Astrocyte (in vitro differentiated cells and primary cell): Measurements from ENCODE around the gene SLC39A2. TPM values are rescaled to one million over a fixed set of nuclear protein-coding genes. Genes with fewer than 3 reads are reported as not detected.
"Not testable (repeated sequence)": the region's sequence is repeated elsewhere in the genome, so short reads cannot be mapped to it uniquely, and the experiment has no call there.

ENCODE experiments used
- DNase-seq: peaks from one replicate; pipeline ENCODE4 v3.0.0-alpha.2; 2010; ENCODE audit warnings: low read depth
- FAIRE-seq: peaks from 2 replicates; lab custom pipeline; 2011; peaks lifted over from hg19 to GRCh38; lab: Jason Lieb, UNC
- H2AFZ ChIP-seq: 2 replicates; pipeline ENCODE4 v1.6.0; 2012; ENCODE audit warnings: low read depth, low read length, inconsistent platforms
- H3K27ac ChIP-seq: 2 replicates; pipeline ENCODE4 v1.5.1; 2011; ENCODE audit warnings: low read depth, low read length, inconsistent platforms
- H3K27me3 ChIP-seq: 2 replicates; pipeline ENCODE4 v1.6.0; 2011; ENCODE audit warnings: low read length, inconsistent platforms; ENCODE audit not compliant: insufficient read depth
- H3K36me3 ChIP-seq: 2 replicates; pipeline ENCODE4 v1.5.1; 2011; ENCODE audit warnings: low read length, inconsistent platforms; ENCODE audit not compliant: insufficient read depth
- H3K4me1 ChIP-seq: 2 replicates; pipeline ENCODE4 v1.5.1; 2011; ENCODE audit warnings: low read length, inconsistent platforms; ENCODE audit not compliant: insufficient read depth
- H3K4me2 ChIP-seq: 2 replicates; pipeline ENCODE4 v1.6.0; 2012; ENCODE audit warnings: low read length, inconsistent platforms
- H3K4me3 ChIP-seq: 2 replicates; pipeline ENCODE4 v1.5.1; 2011; ENCODE audit warnings: low read depth, mild to moderate bottlenecking, low read length, inconsistent platforms; ENCODE audit not compliant: insufficient read depth
- H3K79me2 ChIP-seq: 2 replicates; pipeline ENCODE4 v1.6.0; 2012; ENCODE audit warnings: mild to moderate bottlenecking, low read length, inconsistent platforms; ENCODE audit not compliant: insufficient read depth
- H3K9ac ChIP-seq: 2 replicates; pipeline ENCODE4 v1.6.0; 2012; ENCODE audit warnings: mild to moderate bottlenecking, low read length, inconsistent platforms
- H3K9me3 ChIP-seq: 2 replicates; pipeline ENCODE4 v1.5.1; 2012; ENCODE audit warnings: low read depth, mild to moderate bottlenecking, low read length, inconsistent platforms; ENCODE audit not compliant: insufficient read depth
- H4K20me1 ChIP-seq: 2 replicates; pipeline ENCODE4 v1.6.0; 2012; ENCODE audit warnings: low read length, inconsistent platforms; ENCODE audit not compliant: insufficient read depth
- H3K27ac Mint-ChIP-seq: one replicate; pipeline ENCODE4 v1.8.0; 2021; ENCODE audit warnings: mild to moderate bottlenecking, mixed read lengths; ENCODE audit not compliant: unreplicated experiment
- H3K27me3 Mint-ChIP-seq: one replicate; pipeline ENCODE4 v1.8.0; 2021; ENCODE audit warnings: low read depth, mixed read lengths; ENCODE audit not compliant: unreplicated experiment
- H3K36me3 Mint-ChIP-seq: one replicate; pipeline ENCODE4 v1.8.0; 2021; ENCODE audit warnings: low read depth, mixed read lengths; ENCODE audit not compliant: unreplicated experiment
- H3K4me1 Mint-ChIP-seq: one replicate; pipeline ENCODE4 v1.8.0; 2021; ENCODE audit warnings: low read depth, mixed read lengths; ENCODE audit not compliant: unreplicated experiment
- H3K4me3 Mint-ChIP-seq: one replicate; pipeline ENCODE4 v1.8.0; 2021; ENCODE audit warnings: mild to moderate bottlenecking, moderate library complexity, mixed read lengths; ENCODE audit not compliant: unreplicated experiment
- H3K9me3 Mint-ChIP-seq: one replicate; pipeline ENCODE4 v1.8.0; 2021; ENCODE audit warnings: mild to moderate bottlenecking, mixed read lengths; ENCODE audit not compliant: unreplicated experiment
- EZH2 ChIP-seq: IDR thresholded peaks from 2 replicates; pipeline ENCODE4 v1.6.1; 2012; ENCODE audit warnings: mild to moderate bottlenecking, low read length, inconsistent platforms; ENCODE audit not compliant: insufficient read depth
- total RNA-seq: library from RNA; stranded (reverse); gene quantifications from 2 replicates; pipeline ENCODE4 v1.2.1, GENCODE V29; 2021
- TF ChIP-seq, protein P1 (sequence below): IDR thresholded peaks from 2 replicates; pipeline ENCODE4 v1.5.1; 2011; ENCODE audit warnings: low read depth, mild to moderate bottlenecking, inconsistent platforms, low read length, moderate library complexity; ENCODE audit not compliant: insufficient read depth

SLC39A2 gene
- total RNA-seq, 1 donor from 2014 or later: 0.30 TPM

DNA sequence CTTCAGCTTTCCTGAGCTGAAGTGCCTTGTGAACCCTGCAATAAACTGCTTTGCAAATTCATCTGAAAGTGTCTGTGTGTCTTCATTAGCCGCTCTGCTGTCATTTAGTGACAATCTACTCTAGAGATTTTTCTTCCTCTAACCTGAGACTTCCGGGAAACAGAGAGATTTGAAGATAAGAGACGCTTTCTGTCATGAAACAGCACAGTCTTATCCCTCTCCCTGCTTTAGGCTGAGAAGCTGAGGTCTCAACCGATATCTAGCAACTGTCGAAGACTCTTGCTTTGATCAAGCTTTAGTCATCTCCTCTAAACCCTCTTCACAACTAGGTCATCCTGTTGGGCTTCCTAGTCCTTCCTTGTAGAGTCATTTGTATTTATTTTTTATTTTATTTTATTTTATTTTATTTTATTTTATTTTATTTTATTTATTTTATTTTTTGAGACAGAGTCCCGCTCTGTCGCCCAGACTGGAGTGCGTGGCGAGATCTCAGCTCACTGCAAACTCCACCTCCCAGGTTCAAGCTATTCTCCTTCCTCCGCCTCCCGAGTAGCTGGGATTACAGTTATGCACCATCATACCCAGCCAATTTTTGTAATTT lies 42.6 kb upstream of the SLC39A2 start:
- Mint-ChIP-seq H3K27me3 (peaks cover 9% of the 10 kb centered on the region), H3K4me3 (no peak overlapping the region), H3K4me1 (no peaks in the 10 kb centered on the region), H3K36me3 (no peaks in the 10 kb centered on the region), H3K9me3 (peaks cover 3% of the 10 kb centered on the region), H3K27ac (no peak overlapping the region)
- Histone ChIP-seq H3K4me1 (no peaks in the 10 kb centered on the region), H4K20me1 (no peaks in the 10 kb centered on the region), H3K79me2 (no peaks in the 10 kb centered on the region), H3K9ac (no peak overlapping the region), H2AFZ (no peak overlapping the region), H3K27ac (no peak overlapping the region), H3K27me3 (no peaks in the 10 kb centered on the region), H3K9me3 (no peaks in the 10 kb centered on the region), H3K4me3 (no peak overlapping the region), H3K4me2 (no peak overlapping the region), H3K36me3 (no peaks in the 10 kb centered on the region)
- no peak for DNase-seq
- TF ChIP-seq EZH2: no peak
- TF ChIP-seq, protein P1, sequence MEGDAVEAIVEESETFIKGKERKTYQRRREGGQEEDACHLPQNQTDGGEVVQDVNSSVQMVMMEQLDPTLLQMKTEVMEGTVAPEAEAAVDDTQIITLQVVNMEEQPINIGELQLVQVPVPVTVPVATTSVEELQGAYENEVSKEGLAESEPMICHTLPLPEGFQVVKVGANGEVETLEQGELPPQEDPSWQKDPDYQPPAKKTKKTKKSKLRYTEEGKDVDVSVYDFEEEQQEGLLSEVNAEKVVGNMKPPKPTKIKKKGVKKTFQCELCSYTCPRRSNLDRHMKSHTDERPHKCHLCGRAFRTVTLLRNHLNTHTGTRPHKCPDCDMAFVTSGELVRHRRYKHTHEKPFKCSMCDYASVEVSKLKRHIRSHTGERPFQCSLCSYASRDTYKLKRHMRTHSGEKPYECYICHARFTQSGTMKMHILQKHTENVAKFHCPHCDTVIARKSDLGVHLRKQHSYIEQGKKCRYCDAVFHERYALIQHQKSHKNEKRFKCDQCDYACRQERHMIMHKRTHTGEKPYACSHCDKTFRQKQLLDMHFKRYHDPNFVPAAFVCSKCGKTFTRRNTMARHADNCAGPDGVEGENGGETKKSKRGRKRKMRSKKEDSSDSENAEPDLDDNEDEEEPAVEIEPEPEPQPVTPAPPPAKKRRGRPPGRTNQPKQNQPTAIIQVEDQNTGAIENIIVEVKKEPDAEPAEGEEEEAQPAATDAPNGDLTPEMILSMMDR: no peak
- no peak for FAIRE-seq

DNA sequence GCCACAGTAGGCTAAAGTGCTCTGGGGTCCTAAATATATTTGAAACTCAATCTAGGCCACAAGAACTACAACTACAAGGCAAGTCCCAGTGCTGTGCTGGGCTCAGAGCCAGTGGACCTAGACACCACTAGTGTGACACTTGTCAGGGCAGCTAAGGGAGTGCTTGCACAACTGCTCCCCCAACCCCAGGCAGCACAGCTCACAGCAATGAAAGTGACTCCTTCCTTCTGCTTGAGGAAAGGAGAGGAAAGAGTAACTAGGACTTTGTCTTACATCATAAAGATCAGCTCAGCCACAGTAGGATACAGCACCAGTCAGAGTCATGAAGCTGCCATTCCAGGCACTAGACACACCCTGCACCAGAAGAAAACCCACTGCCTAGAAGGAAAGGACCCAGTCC lies 40.1 kb upstream of the SLC39A2 start:
- not testable (repeated sequence) for H3K4me3 ChIP-seq, H3K79me2 ChIP-seq, H4K20me1 ChIP-seq, H2AFZ ChIP-seq, H3K9me3 ChIP-seq, H3K4me1 ChIP-seq, H3K27me3 ChIP-seq, H3K4me1 Mint-ChIP-seq, H3K4me3 Mint-ChIP-seq, H3K9ac ChIP-seq, H3K9me3 Mint-ChIP-seq, H3K27ac ChIP-seq, H3K36me3 ChIP-seq, H3K4me2 ChIP-seq, FAIRE-seq, H3K36me3 Mint-ChIP-seq, DNase-seq
- Mint-ChIP-seq H3K27ac (peak overlapping the region; percentile 49), H3K27me3 (peaks cover 12% of the 10 kb centered on the region)

DNA sequence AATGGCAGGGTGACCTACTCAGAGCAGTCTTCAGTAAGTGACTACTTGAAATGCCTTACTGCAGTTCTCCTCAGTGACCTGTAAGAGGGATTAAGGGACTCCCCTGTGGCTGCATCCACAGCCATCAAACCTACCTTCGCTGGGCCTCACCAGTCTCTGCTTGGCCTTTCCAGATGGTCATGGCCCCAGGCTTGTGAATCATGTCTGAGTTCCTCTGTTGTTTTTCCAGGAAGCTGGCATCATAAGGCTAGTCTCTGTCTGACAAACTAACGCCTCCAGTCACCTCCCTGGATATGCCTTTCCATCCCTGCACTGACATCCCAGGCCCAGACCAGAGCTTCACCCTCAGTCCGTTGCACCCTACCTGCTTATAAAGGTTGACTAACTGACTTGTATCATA lies 29.8 kb upstream of the SLC39A2 start:
- H3K9ac ChIP-seq: no peak overlapping the region
- H3K27ac ChIP-seq: no peak overlapping the region
- Mint-ChIP-seq H3K9me3 (no peaks in the 10 kb centered on the region), H3K36me3 (peaks cover 5% of the 10 kb centered on the region), H3K27ac (no peak overlapping the region), H3K4me1 (peaks cover 16% of the 10 kb centered on the region), H3K27me3 (peaks cover 19% of the 10 kb centered on the region), H3K4me3 (no peak overlapping the region)
- TF ChIP-seq, protein P1: no peak
- TF ChIP-seq EZH2: no peak
- H3K9me3 ChIP-seq: no peaks in the 10 kb centered on the region
- H3K4me3 ChIP-seq: no peak overlapping the region
- peaks cover 6% of the 10 kb centered on the region for H3K4me1 ChIP-seq
- DNase-seq (no peak), FAIRE-seq (no peak)
- H3K36me3 ChIP-seq: no peaks in the 10 kb centered on the region
- no peaks in the 10 kb centered on the region for H4K20me1 ChIP-seq
- peaks cover 18% of the 10 kb centered on the region for H3K27me3 ChIP-seq
- H3K4me2 ChIP-seq: no peak overlapping the region
- no peak overlapping the region for H2AFZ ChIP-seq
- no peaks in the 10 kb centered on the region for H3K79me2 ChIP-seq
